ENCODE measurements around the gene OPTC. TPM values are rescaled to one million over a fixed set of nuclear protein-coding genes. Genes with fewer than 3 reads are reported as not detected.

OPTC gene
- total RNA-seq, 4 donors from 2014 or later: not detected

DNA sequence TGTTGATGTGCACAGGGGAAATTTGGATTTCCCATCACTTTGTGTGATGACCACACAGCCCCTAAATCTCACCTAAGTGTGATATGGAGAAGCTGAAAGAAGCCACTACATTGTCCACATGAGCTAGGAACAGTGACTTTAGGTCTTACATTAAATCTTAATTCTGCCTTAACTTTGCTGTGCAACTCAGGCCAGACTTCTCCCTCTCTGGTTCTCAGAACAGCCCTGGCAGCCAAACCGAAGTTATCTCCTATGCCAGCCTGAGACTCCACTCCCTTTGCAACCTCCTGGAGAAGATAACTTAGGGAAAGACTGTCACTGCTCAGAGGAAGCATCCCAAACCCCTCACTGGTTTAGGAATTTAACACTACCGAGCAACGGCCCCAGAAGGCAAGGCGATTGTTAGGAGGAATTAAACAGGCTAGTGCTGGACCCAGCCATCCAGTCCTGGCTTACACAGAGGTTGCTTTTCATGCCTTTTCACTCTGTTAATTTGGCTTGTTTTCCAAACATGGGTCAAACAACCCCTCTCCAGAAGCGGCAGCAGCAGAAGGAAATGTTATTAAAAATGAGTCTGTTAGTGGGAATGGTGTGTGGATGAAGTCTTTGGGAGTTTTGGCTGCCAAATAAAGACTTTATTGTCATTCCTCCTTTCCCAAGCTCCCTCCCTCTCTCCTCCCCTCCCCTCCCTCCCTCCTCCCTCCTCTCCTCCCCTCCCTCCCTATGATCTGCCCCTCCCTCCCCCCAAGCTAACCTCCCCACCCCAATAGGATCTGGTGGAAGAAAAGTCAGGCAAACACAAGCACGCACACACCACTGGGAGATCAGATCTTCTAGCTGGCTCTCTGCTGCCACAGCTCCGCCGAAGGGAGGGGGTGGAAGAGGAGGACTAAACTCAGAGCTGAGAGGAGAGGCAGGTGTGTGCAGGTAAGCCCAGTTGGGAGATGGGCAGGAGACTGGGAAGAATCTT is 18.7 kb upstream of the OPTC start, which contains the start of gene PRELP:
PRELP (plus strand) TSS at position 795 of the 970 bp plus-strand sequence. CDS start 7,379 bp downstream, outside the sequence.
- TF ChIP-seq, protein P1, sequence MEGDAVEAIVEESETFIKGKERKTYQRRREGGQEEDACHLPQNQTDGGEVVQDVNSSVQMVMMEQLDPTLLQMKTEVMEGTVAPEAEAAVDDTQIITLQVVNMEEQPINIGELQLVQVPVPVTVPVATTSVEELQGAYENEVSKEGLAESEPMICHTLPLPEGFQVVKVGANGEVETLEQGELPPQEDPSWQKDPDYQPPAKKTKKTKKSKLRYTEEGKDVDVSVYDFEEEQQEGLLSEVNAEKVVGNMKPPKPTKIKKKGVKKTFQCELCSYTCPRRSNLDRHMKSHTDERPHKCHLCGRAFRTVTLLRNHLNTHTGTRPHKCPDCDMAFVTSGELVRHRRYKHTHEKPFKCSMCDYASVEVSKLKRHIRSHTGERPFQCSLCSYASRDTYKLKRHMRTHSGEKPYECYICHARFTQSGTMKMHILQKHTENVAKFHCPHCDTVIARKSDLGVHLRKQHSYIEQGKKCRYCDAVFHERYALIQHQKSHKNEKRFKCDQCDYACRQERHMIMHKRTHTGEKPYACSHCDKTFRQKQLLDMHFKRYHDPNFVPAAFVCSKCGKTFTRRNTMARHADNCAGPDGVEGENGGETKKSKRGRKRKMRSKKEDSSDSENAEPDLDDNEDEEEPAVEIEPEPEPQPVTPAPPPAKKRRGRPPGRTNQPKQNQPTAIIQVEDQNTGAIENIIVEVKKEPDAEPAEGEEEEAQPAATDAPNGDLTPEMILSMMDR (IDR thresholded peaks at IDR 0.05; ENCODE audit: low read depth): no peak

- TF ChIP-seq, protein P1 (IDR thresholded peaks at IDR 0.05; ENCODE audit: low read depth): no peak
Observed at GRCh38 chr1:203476216-203476814, 17.6 kb upstream of the OPTC start.

- TF ChIP-seq, protein P1 (IDR thresholded peaks at IDR 0.05; ENCODE audit: low read depth): no peak
Observed at GRCh38 chr1:203477748-203478147, 16.2 kb upstream of the OPTC start.

- TF ChIP-seq, protein P1 (IDR thresholded peaks at IDR 0.05; ENCODE audit: low read depth): no peak
Observed at GRCh38 chr1:203478231-203478630, 15.7 kb upstream of the OPTC start.

DNA sequence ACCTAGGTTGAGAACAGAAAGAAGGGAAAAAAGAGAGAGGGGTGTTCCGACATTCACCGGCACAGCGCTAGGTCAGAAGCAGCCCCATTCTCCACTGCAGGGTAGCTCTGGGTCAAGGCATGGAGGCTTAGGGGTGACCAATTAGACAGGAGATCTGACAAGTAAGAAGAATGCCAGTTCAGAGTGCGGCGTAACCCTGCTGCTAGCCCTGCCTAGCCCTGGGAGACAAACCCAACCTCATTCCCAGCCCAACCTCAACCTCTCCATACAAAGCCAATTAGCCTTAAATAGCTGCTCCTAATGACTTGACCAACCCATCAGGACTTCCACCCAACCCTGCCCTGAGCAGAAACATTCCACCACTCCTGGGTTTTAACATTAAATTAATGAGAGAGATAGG is 15.0 kb upstream of the OPTC start:
- TF ChIP-seq, protein P1 (IDR thresholded peaks at IDR 0.05; ENCODE audit: low read depth): no peak

GRCh38 chr1:203479646-203480045 is 14.3 kb upstream of the OPTC start:
- TF ChIP-seq, protein P1 (IDR thresholded peaks at IDR 0.05; ENCODE audit: low read depth): no peak

GRCh38 chr1:203480084-203480483 is 13.9 kb upstream of the OPTC start:
- TF ChIP-seq, protein P1 (IDR thresholded peaks at IDR 0.05; ENCODE audit: low read depth): no peak
